Measurements from ENCODE around the gene MGAT1. TPM values are rescaled to one million over a fixed set of nuclear protein-coding genes. Genes with fewer than 3 reads are reported as not detected.

The MGAT1 gene
- total RNA-seq, 1 experiment from 2014 or later, result 104 TPM

- H3K4me1 ChIP-seq (ENCODE audit: insufficient read depth, low read length), result peaks cover 46% of the 10 kb centered on the region
- peaks cover 6% of the 10 kb centered on the region for H4K20me1 ChIP-seq (ENCODE audit: low read length)
- no peak for DNase-seq
- no peaks in the 10 kb centered on the region for H3K9me2 ChIP-seq (replicated peaks; ENCODE audit: low read length)
- no peak overlapping the region for H3K9ac ChIP-seq (ENCODE audit: low read length)
- ATAC-seq, result no peak
- TF ChIP-seq EZH2phosphoT487 (IDR thresholded peaks at IDR 0.05; ENCODE audit: borderline replicate concordance, low read length), result no peak
- TF ChIP-seq CTCF (conservative IDR thresholded peaks at IDR 0.05; ENCODE audit: low read depth, low read length), result no peak
- TF ChIP-seq EZH2 (IDR thresholded peaks at IDR 0.05; ENCODE audit: low read length, unreplicated experiment), result no peak
- no peaks in the 10 kb centered on the region for H3F3A ChIP-seq (ENCODE audit: low read length, unreplicated experiment)
- no peaks in the 10 kb centered on the region for H3K27me3 ChIP-seq (ENCODE audit: low read length)
- intact Hi-C loops (cut with micrococcal nuclease), result no loop called here
- H3K9me3 ChIP-seq (ENCODE audit: low read length), result no peaks in the 10 kb centered on the region
- no peaks in the 10 kb centered on the region for H3K36me3 ChIP-seq (ENCODE audit: low read depth, low read length)
- BruUV-seq (replicated peaks), result no TSS peak
- peak overlapping the region; percentile 74; the same call in 1 of the 2 replicates for H3K4me3 ChIP-seq (ENCODE audit: low read length)
- H3K27ac ChIP-seq (ENCODE audit: low read length), result no peak overlapping the region
- peaks cover 62% of the 10 kb centered on the region for H3K79me2 ChIP-seq (ENCODE audit: low read length)
- H3K4me2 ChIP-seq (ENCODE audit: low read length), result peak overlapping the region; percentile 92
- CTCF ChIA-PET, result no interaction called here
- POLR2A ChIA-PET (ENCODE audit: unreplicated experiment), result no interaction called here
- no peak overlapping the region for H2AFZ ChIP-seq (ENCODE audit: low read length)
Measured at GRCh38 chr5:180806351-180807011, 3.9 kb upstream of the MGAT1 start.

- no peaks in the 10 kb centered on the region for H3K9me3 ChIP-seq (ENCODE audit: low read length)
- no peak for ATAC-seq
- no peak overlapping the region for H3K4me2 ChIP-seq (ENCODE audit: low read length)
- H3K4me3 ChIP-seq (ENCODE audit: low read length), result no peak overlapping the region
- no peak overlapping the region for H2AFZ ChIP-seq (ENCODE audit: low read length)
- no peaks in the 10 kb centered on the region for H3F3A ChIP-seq (ENCODE audit: low read length, unreplicated experiment)
- H3K79me2 ChIP-seq (ENCODE audit: low read length), result peaks cover 75% of the 10 kb centered on the region
- CTCF ChIA-PET, result no interaction called here
- BruUV-seq (replicated peaks), result no TSS peak
- DNase-seq, result no peak
- TF ChIP-seq EZH2phosphoT487 (IDR thresholded peaks at IDR 0.05; ENCODE audit: borderline replicate concordance, low read length), result no peak
- H3K9me2 ChIP-seq (replicated peaks; ENCODE audit: low read length), result no peaks in the 10 kb centered on the region
- H3K9ac ChIP-seq (ENCODE audit: low read length), result no peak overlapping the region
- peaks cover 29% of the 10 kb centered on the region for H4K20me1 ChIP-seq (ENCODE audit: low read length)
- no peak overlapping the region for H3K27ac ChIP-seq (ENCODE audit: low read length)
- intact Hi-C loops (cut with micrococcal nuclease), result no loop called here
- H3K4me1 ChIP-seq (ENCODE audit: insufficient read depth, low read length), result peaks cover 60% of the 10 kb centered on the region
- POLR2A ChIA-PET (ENCODE audit: unreplicated experiment), result no interaction called here
- H3K36me3 ChIP-seq (ENCODE audit: low read depth, low read length), result peaks cover 5% of the 10 kb centered on the region; the same call in 1 of the 2 replicates
- H3K27me3 ChIP-seq (ENCODE audit: low read length), result no peaks in the 10 kb centered on the region
Measured at GRCh38 chr5:180804129-180804618, 1.6 kb upstream of the MGAT1 start.

GRCh38 chr5:180803181-180804128 lies 849 bp upstream of the MGAT1 start:
- H3K4me1 ChIP-seq (ENCODE audit: insufficient read depth, low read length), result peaks cover 56% of the 10 kb centered on the region
- peak overlapping the region; percentile 89 for H3K9ac ChIP-seq (ENCODE audit: low read length)
- H3K4me2 ChIP-seq (ENCODE audit: low read length), result peak overlapping the region; percentile 89
- H3K27me3 ChIP-seq (ENCODE audit: low read length), result no peaks in the 10 kb centered on the region
- ATAC-seq (no peak), DNase-seq (no peak)
- peaks cover 37% of the 10 kb centered on the region for H4K20me1 ChIP-seq (ENCODE audit: low read length)
- H3K4me3 ChIP-seq (ENCODE audit: low read length), result peak overlapping the region; percentile 89
- CTCF ChIA-PET, result interaction anchor here (0.6 kb wide), 1 partner anchor 57 kb away, joined by 6 read pairs; no protein-coding TSS in a partner anchor
- H2AFZ ChIP-seq (ENCODE audit: low read length), result peak overlapping the region; percentile 65
- H3F3A ChIP-seq (ENCODE audit: low read length, unreplicated experiment), result no peaks in the 10 kb centered on the region
- no peak overlapping the region for H3K27ac ChIP-seq (ENCODE audit: low read length)
- H3K79me2 ChIP-seq (ENCODE audit: low read length), result peaks cover 75% of the 10 kb centered on the region
- no peak for TF ChIP-seq EZH2phosphoT487 (IDR thresholded peaks at IDR 0.05; ENCODE audit: borderline replicate concordance, low read length)
- TF ChIP-seq EZH2 (IDR thresholded peaks at IDR 0.05; ENCODE audit: low read length, unreplicated experiment), result no peak
- TF ChIP-seq CTCF (conservative IDR thresholded peaks at IDR 0.05; ENCODE audit: low read depth, low read length), result no peak
- peaks cover 8% of the 10 kb centered on the region; the same call in 1 of the 2 replicates for H3K36me3 ChIP-seq (ENCODE audit: low read depth, low read length)
- intact Hi-C loops (cut with micrococcal nuclease), result loop anchor here (2.0 kb wide), 1 partner anchor 57 kb away; the partner anchor contains the start of gene ZFP62
- H3K9me2 ChIP-seq (replicated peaks; ENCODE audit: low read length), result no peaks in the 10 kb centered on the region
- POLR2A ChIA-PET (ENCODE audit: unreplicated experiment), result no interaction called here
- BruUV-seq (replicated peaks), result TSS peak; percentile 41
- H3K9me3 ChIP-seq (ENCODE audit: low read length), result no peaks in the 10 kb centered on the region

All from PC-3 (cell line).